H9 (cell line): Measurements from ENCODE around the gene NEUROD6. TPM values are rescaled to one million over a fixed set of nuclear protein-coding genes. Genes with fewer than 3 reads are reported as not detected.

Source experiments
- DNase-seq: peaks from one replicate; pipeline ENCODE4 v3.0.0-alpha.2; 2017
- H2AFZ ChIP-seq: one replicate; pipeline ENCODE4 v1.6.1; 2013; ENCODE audit warnings: mild to moderate bottlenecking, low read length, control low read depth, moderate library complexity
- H2AK5ac ChIP-seq: 2 replicates; pipeline ENCODE4 v1.6.1; 2013; ENCODE audit warnings: low read length, control low read depth, mixed read lengths; ENCODE audit not compliant: insufficient read length
- H2BK120ac ChIP-seq: one replicate; pipeline ENCODE4 v1.6.1; 2013; ENCODE audit warnings: low read depth, mild to moderate bottlenecking, low read length, control low read depth, inconsistent platforms; ENCODE audit not compliant: poor library complexity, severe bottlenecking
- H2BK12ac ChIP-seq: 2 replicates; pipeline ENCODE4 v1.6.1; 2013; ENCODE audit warnings: low read length, control low read depth, mixed read lengths, low read depth; ENCODE audit not compliant: insufficient read length
- H2BK15ac ChIP-seq: 2 replicates; pipeline ENCODE4 v1.6.1; 2013; ENCODE audit warnings: low read depth, low read length, control low read depth
- H2BK20ac ChIP-seq: one replicate; pipeline ENCODE4 v1.6.1; 2013; ENCODE audit warnings: low read depth, mild to moderate bottlenecking, low read length, control low read depth, inconsistent platforms; ENCODE audit not compliant: poor library complexity, severe bottlenecking
- H2BK5ac ChIP-seq: 2 replicates; pipeline ENCODE4 v1.6.1; 2013; ENCODE audit warnings: low read length, control low read depth, mixed read lengths; ENCODE audit not compliant: insufficient read length
- H3K14ac ChIP-seq: 2 replicates; pipeline ENCODE4 v1.6.1; 2013; ENCODE audit warnings: low read length, control low read depth; ENCODE audit not compliant: insufficient read depth
- H3K18ac ChIP-seq: 2 replicates; pipeline ENCODE4 v1.6.1; 2013; ENCODE audit warnings: low read depth, mild to moderate bottlenecking, mixed read lengths, low read length, control low read depth; ENCODE audit not compliant: insufficient read length
- H3K23ac ChIP-seq: 2 replicates; pipeline ENCODE4 v1.6.1; 2013; ENCODE audit warnings: low read length, control low read depth, mixed read lengths, low read depth; ENCODE audit not compliant: insufficient read length
- H3K23me2 ChIP-seq: 2 replicates; pipeline ENCODE4 v1.6.1; 2013; ENCODE audit warnings: low read depth, mild to moderate bottlenecking, mixed read lengths, low read length, control low read depth; ENCODE audit not compliant: insufficient read length, poor library complexity, severe bottlenecking
- H3K27ac ChIP-seq: 2 replicates; pipeline ENCODE4 v1.5.1; 2013; ENCODE audit warnings: low read length, control low read depth, mixed read lengths, low read depth; ENCODE audit not compliant: insufficient read length
- H3K27me3 ChIP-seq: 2 replicates; pipeline ENCODE4 v1.6.1; 2013; ENCODE audit warnings: low read length, control low read depth, inconsistent platforms; ENCODE audit not compliant: insufficient read depth
- H3K4ac ChIP-seq: 2 replicates; pipeline ENCODE4 v1.6.1; 2013; ENCODE audit warnings: low read depth, mild to moderate bottlenecking, control low read depth, inconsistent platforms, low read length, moderate library complexity
- H3K4me1 ChIP-seq: 2 replicates; pipeline ENCODE4 v1.6.1; 2013; ENCODE audit warnings: low read length, control low read depth, inconsistent platforms; ENCODE audit not compliant: insufficient read depth
- H3K4me2 ChIP-seq: 2 replicates; pipeline ENCODE4 v1.6.1; 2013; ENCODE audit warnings: low read length, control low read depth, mixed read lengths; ENCODE audit not compliant: insufficient read length, insufficient read depth
- H3K56ac ChIP-seq: 2 replicates; pipeline ENCODE4 v1.6.1; 2013; ENCODE audit warnings: low read depth, mild to moderate bottlenecking, mixed read lengths, low read length, control low read depth; ENCODE audit not compliant: insufficient read length
- H3K79me1 ChIP-seq: 2 replicates; pipeline ENCODE4 v1.6.1; 2013; ENCODE audit warnings: low read depth, mild to moderate bottlenecking, moderate library complexity, low read length, control low read depth, inconsistent platforms; ENCODE audit not compliant: insufficient read depth, poor library complexity, severe bottlenecking
- H3K79me2 ChIP-seq: 2 replicates; pipeline ENCODE4 v1.6.1; 2013; ENCODE audit warnings: low read length, control low read depth, inconsistent platforms; ENCODE audit not compliant: insufficient read depth
- H3K9ac ChIP-seq: 2 replicates; pipeline ENCODE4 v1.6.1; 2013; ENCODE audit warnings: low read length, control low read depth, mixed read lengths; ENCODE audit not compliant: insufficient read length; ENCODE audit errors: extremely low read depth
- H3K9me3 ChIP-seq: one replicate; pipeline ENCODE4 v1.6.1; 2013; ENCODE audit warnings: low read depth, low read length, inconsistent platforms; ENCODE audit not compliant: control insufficient read depth
- H3T11ph ChIP-seq: one replicate; pipeline ENCODE4 v1.6.1; 2013; ENCODE audit warnings: mild to moderate bottlenecking, low read length, control low read depth, inconsistent platforms
- H4K20me1 ChIP-seq: one replicate; pipeline ENCODE4 v1.6.1; 2013; ENCODE audit not compliant: control insufficient read depth, insufficient read length, insufficient read depth
- H4K5ac ChIP-seq: 2 replicates; pipeline ENCODE4 v1.6.1; 2013; ENCODE audit warnings: low read depth, mild to moderate bottlenecking, mixed read lengths, low read length, control low read depth; ENCODE audit not compliant: insufficient read length
- H4K8ac ChIP-seq: replicated peaks from 2 replicates; pipeline ENCODE4 v1.6.1; 2013; ENCODE audit warnings: low read length, control low read depth, mixed read lengths, low read depth; ENCODE audit not compliant: insufficient read length
- H4K91ac ChIP-seq: 2 replicates; pipeline ENCODE4 v1.6.1; 2013; ENCODE audit warnings: low read depth, mild to moderate bottlenecking, moderate library complexity, mixed read lengths, low read length, control low read depth; ENCODE audit not compliant: insufficient read length
- H3K27ac Mint-ChIP-seq, 3 experiments: 2 replicates in 2 of 3; 3 replicates in 1 of 3; pipeline ENCODE4 v1.8.0; 2020 to 2021; ENCODE audit warnings: mixed read lengths in 3 of 3, mild to moderate bottlenecking in 1 of 3, moderate library complexity in 1 of 3
- H3K27me3 Mint-ChIP-seq: 2 replicates; pipeline ENCODE4 v1.8.0; 2021; ENCODE audit warnings: low read depth, mild to moderate bottlenecking, moderate library complexity, mixed read lengths
- H3K36me3 Mint-ChIP-seq, 3 experiments: 2 replicates in 2 of 3; 3 replicates in 1 of 3; pipeline ENCODE4 v1.8.0; 2020 to 2021; ENCODE audit warnings: low read depth in 3 of 3, mixed read lengths in 3 of 3; ENCODE audit not compliant: insufficient read depth in 1 of 3
- H3K4me1 Mint-ChIP-seq, 2 experiments: 2 replicates each; pipeline ENCODE4 v1.8.0; 2020; ENCODE audit warnings: mixed read lengths in 2 of 2
- H3K4me3 Mint-ChIP-seq, 2 experiments: 2 replicates in 1 of 2; 3 replicates in 1 of 2; pipeline ENCODE4 v1.8.0; 2020 to 2021; ENCODE audit warnings: mild to moderate bottlenecking in 2 of 2, mixed read lengths in 2 of 2, moderate library complexity in 1 of 2
- H3K9me3 Mint-ChIP-seq, 2 experiments: 2 replicates in 1 of 2; 3 replicates in 1 of 2; pipeline ENCODE4 v1.8.0; 2020; ENCODE audit warnings: mild to moderate bottlenecking in 2 of 2, mixed read lengths in 2 of 2, moderate library complexity in 1 of 2
- CTCF ChIP-seq: fragments of 200-600 bp; sonication (generic); conservative IDR thresholded peaks from 3 replicates; pipeline ENCODE4 v1.8.0; 2021; ENCODE audit warnings: antibody characterized with exemption, mild to moderate bottlenecking
- WGBS: extraction: QIAGEN DNeasy Blood & Tissue Kit; methylation state at CpG from one replicate; pipeline ENCODE4 v1.1.7; 2013; ENCODE audit warnings: missing lambda C conversion rate, low lambda C conversion rate, mixed read lengths; ENCODE audit not compliant: insufficient read length; ENCODE audit errors: extremely low coverage; 5-methylcytosine and 5-hydroxymethylcytosine counted together
- total RNA-seq: library from RNA; stranded (reverse); gene quantifications from 2 replicates; pipeline ENCODE4 v1.2.1, GENCODE V29; 2021

The NEUROD6 gene
- total RNA-seq, 1 experiment from 2014 or later: not detected

GRCh38 chr7:31341141-31341540 is 615 bp upstream of the NEUROD6 start:
- Histone ChIP-seq H3T11ph (no peak overlapping the region), H3K23me2 (no peaks in the 10 kb centered on the region), H3K79me1 (no peaks in the 10 kb centered on the region), H3K27ac (no peak overlapping the region), H4K5ac (no peak overlapping the region), H2AK5ac (no peak overlapping the region), H2BK120ac (no peak overlapping the region), H3K14ac (no peak overlapping the region), H3K9ac (no peak overlapping the region), H2AFZ (no peak overlapping the region), H3K4me1 (no peaks in the 10 kb centered on the region), H3K18ac (no peak overlapping the region), H4K20me1 (no peaks in the 10 kb centered on the region), H4K91ac (no peak overlapping the region), H3K9me3 (no peaks in the 10 kb centered on the region), H2BK20ac (no peak overlapping the region), H2BK5ac (no peak overlapping the region), H3K27me3 (no peaks in the 10 kb centered on the region), H3K4me2 (no peak overlapping the region), H3K79me2 (no peaks in the 10 kb centered on the region), H2BK12ac (no peak overlapping the region), H3K56ac (no peak overlapping the region), H4K8ac (no peak overlapping the region), H2BK15ac (no peak overlapping the region), H3K4ac (no peak overlapping the region), H3K23ac (no peak overlapping the region)
- no peak for DNase-seq
- Mint-ChIP-seq H3K27ac (no peak overlapping the region), H3K27me3 (peaks cover 32% of the 10 kb centered on the region), H3K4me1 (no peaks in the 10 kb centered on the region), H3K36me3 (no peaks in the 10 kb centered on the region), H3K9me3 (no peaks in the 10 kb centered on the region), H3K4me3 (no peak overlapping the region)
- no peak for TF ChIP-seq CTCF
- WGBS: no CpG with 5 or more reads among the region's 5 CpGs
